ENCODE measurements around the gene ABCC2.
"Not testable (repeated sequence)": the region's sequence is repeated elsewhere in the genome, so short reads cannot be mapped to it uniquely, and the experiment has no call there.

ABCC2 gene

DNA sequence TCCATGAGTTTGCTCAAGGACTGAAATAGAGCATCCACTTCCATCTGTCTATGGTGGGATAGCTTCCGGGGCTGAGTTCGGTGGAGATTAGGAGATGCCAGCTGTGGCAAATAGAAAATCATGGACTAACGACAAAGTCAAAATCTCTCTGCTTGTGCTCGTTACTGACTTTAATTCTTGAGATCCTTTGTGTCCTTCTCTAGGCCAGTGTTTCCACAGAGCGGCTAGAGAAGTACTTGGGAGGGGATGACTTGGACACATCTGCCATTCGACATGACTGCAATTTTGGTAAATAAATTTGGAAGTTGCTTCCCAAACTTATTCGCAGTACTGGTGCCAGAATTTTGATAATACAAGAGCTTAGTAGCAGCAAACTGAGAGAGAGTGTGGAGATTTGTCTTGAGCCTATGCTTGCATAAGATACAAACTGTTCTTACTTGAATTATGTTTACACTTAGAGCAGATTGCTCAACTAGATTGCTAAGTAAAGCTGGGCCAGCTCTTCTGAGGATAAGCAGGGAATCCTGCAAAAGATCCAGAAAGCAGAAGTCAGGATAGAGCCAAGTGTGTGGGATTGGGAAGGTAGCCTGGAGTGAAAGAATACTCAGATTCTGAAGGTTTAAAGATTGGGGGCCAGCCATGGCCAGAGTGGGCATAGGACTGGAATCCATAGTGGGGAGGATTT, 27.6 kb downstream of the ABCC2 start:
- no peak for DNase-seq

DNA sequence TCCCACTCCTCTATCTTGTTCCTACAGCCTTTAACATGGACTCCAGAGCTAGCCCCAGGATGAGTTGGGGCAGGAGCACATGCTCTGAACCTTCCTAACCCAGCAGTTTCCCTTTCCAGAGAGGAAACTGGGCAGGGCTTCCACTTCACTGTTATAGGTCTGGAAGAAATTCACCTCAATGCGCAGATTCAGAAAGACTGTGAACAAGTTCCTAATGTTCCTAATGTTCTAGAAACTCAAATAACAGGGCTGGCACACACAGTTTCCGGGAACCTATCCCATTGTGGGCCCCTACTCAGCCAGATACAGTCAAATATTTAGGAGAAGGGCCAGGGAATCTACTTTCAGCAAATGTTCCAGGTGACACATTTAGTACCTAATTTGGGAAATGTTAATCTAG, 29.7 kb downstream of the ABCC2 start:
- no peak for DNase-seq

DNA sequence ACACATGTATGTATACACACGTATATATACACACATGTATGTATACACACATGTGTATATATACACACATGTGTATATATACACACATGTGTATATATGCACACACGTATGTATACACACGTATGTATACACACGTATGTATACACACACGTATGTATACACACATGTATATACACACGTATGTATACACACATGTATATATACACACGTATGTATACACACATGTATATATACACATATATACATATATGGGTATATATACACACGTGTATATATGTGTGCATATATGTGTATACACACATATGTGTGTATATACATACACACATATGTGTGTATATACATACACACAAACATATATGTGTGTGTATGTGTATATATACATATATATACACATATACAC, 31.7 kb downstream of the ABCC2 start:
- no peak for DNase-seq

DNA sequence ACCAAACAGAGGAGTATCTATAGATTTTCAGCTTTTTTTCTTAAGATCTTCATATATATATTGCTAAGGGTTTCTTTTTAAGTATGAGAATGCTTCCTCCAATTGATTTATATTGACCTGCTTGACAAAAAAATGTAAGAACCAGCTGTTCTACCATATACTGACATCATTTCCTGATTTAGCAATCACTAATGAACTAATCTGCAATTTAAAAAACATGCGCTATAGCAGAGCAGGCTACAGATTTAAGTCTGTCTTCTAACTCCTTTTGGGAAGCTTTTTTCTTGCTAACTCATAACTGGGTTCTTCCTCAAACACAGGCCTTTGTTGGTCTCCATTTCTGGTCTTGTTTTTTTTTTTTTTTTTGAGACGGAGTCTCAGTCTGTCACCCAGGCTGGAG, 33.2 kb downstream of the ABCC2 start:
- no peak for DNase-seq

DNA sequence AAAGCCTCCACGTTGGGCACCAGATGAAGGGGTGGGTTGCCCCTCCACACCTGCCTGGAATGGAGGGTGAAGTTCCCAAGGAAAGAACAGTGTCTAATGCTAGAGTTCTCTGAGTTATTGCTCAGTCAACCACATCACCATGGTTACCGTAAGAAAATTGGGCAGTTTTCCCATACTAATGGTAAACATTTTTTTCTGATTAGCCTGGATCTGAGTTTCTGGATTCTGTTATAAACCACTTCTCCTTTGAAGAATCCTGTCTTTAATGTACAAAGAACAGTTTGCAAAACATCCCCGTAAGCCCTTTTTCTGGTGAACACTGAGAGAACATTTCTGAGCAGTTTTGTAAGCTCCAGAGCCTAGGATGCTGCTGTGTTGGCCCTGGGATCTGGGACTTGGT, 45.5 kb downstream of the ABCC2 start:
- peak; percentile 49 for DNase-seq

DNA sequence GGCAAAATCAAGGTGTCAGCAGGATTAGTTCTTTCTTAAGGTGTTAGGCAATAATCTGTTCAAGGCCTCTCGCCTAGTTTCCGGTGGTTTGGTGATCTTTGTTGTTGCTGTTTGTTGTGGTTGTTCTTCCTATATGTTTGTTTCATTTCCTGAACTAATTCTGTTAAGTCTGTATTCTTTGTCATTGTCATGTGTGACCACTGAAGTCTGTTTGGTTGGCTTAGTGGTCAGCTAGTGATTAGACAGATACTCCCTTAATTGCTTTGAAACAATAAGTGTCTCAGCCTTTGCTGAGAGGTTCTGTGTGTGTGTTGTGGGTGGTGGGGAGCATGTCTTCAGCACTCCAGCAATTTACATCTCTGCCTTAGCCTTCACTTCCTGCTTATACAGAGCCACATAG, 46.0 kb downstream of the ABCC2 start:
- no peak for DNase-seq

DNA sequence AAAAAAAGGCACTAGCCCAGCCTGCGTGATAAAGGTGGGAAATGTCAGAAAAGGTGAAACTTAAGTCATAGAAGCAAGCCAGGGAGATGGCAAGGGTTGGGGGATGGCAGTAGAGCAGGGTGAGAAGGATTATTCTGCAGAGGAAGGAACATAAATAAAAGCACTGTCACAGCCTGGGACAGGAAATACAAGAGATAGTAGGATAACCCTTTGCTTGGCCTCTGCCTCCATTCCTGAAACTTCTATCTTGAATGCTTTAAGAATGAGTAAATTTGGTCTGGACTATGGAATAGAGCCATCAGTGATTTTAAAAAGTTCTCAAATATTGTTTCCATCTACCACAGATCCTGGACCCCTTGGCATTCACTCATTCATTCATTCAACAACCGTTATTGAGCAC, 50.0 kb downstream of the ABCC2 start:
- no peak for DNase-seq

DNA sequence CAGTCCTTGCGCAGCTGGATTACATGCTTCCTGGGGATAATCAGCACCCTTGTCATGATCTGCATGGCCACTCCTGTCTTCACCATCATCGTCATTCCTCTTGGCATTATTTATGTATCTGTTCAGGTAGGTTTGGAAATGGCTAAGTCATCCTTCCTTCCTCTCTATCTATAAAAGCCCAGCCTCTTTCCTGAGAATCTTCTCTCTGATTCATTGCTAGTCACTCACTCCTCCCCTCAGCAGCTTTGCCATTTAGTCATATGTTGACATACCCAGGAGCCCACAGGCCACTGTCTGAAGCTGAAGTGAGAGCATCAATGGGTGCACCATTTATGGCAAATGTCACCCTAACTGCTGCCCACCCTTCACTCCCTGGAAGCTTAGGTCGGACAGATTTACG, 52.0 kb downstream of the ABCC2 start:
- DNase-seq = peak; percentile 77

DNA sequence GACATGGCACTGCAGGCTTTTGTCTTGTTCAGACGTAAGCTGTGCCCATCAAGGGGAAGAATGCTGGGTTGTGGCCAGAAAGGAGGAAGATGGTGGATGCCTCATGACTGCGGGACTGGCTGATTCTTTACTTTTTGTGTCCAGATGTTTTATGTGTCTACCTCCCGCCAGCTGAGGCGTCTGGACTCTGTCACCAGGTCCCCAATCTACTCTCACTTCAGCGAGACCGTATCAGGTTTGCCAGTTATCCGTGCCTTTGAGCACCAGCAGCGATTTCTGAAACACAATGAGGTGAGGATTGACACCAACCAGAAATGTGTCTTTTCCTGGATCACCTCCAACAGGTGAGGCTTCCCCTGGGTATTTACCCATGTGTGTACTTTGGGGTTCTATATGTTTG, 53.5 kb downstream of the ABCC2 start:
- no peak for DNase-seq

DNA sequence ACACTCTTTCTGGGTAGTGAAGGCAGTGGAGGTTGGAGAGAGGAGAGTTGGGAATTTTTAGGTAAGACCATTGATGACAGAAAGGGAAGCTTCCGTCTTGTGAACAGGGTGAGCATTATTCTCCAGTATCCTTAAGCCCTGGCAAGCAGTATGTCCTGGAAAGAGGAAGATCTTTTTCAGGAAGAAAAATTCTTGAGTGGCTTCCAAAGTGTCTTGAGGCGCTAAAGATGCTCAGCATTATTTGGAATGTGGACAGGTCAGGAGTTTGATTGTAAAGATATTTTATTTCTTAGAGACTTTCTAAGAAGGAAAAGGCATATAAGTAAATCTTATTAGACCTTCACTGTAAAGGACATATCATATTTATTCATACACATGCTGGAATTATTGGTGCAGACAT, 54.3 kb downstream of the ABCC2 start:
- no peak for DNase-seq

DNA sequence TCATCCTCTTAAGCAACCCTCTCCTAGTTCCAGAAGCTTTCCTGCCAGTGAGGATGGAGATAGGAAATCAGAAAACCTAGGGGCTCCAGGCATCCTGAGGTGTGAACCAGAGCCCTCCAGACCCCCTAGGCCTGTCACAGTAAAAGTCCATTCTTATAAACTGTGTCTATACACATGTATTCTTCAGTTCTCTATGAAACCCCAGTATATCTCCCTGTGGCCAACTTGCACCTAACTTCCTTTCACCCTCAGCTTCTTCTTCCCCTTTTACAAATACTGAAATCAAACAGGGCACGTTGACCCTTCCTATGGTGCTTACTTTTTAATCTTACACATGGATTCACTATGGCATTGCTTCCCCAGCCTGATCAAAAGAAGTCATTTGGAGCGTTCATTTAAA, 58.4 kb downstream of the ABCC2 start:
- DNase-seq = not testable (repeated sequence)

DNA sequence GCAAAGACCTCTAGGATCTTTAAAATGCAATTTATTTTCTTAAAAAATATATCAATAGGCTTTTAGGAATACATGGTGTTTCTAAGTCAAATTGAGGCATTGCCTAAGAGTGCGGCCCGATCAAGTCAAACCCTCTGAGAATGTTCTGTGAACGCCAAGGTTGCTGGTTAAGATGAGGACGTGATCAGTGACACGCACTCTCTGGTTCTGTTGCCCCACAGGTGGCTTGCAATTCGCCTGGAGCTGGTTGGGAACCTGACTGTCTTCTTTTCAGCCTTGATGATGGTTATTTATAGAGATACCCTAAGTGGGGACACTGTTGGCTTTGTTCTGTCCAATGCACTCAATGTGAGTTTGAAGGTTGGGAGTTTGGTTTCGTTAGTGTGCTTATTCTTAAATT, 59.3 kb downstream of the ABCC2 start:
- no peak for DNase-seq

DNA sequence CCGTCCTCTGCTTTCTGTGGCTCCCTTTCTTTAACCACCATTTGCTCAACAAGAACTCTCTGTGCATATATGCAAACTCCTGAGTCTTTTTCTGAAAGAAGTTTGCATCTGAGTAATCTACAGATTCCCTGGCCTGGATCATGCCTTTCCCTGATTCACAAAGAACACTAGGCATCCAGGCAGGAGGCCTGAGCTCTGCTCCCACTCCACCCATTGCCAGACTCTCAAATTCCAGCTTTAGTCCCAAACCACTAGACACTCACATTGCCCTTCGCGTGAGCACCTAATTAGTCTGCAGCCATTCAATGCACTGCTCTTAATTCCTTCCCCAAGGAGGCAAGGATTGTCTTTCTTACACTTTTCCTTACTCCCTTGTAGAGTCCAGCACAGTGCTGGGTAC, 60.9 kb downstream of the ABCC2 start:
- DNase-seq = peak; percentile 31

DNA sequence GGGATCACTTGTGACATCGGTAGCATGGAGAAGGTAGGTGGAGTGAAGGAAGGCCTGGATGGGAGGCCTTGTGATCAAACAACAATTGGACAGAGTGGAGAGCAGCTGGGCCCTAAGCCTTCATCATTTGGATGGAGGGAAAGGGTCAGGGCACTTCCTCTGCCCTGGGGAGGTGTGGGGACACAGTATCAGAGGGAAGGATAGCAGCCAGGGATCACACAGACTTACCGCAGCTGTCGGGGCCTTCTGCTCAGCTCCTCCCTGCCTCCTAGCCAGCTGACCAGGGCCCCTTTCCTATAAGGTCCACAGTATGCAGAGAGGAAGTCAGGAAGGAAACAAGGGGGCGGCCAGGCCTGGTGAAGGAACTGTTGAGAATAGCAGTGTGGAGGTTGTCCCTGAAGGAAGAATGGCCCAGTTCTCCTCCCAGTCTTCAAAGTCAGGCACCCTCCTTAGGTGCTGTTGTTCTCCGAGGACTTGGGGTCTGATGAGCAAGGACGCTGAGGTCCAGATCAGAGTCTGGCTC, 62.1 kb downstream of the ABCC2 start:
- no peak for DNase-seq

DNA sequence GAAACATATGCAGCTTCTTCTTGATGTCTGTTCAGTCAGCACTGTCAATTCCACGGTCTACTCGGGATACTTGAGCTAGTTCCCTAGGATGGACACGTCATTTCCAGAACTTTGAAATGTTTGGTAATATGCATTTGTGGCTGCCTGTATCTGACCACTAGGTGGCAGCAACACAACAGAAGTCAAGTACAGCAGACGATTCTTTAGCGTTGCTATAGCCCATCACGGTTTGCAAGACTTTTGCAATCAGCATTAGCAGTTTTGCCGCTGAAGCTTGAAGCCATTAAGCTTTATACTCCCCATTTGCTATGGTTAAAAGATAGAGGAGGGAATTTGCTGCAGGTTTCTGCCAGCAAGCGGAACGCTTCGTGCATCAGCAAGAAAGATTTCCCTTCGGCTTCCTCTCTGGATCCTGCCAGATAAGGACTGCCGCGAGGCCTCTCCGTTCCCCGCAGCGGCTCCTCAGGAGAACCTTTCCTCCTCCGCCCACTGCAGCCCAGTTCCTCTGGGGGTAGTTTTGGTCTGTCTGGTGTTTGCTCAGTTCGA, 63.5 kb downstream of the ABCC2 start:
- peak; percentile 90 for DNase-seq

DNA sequence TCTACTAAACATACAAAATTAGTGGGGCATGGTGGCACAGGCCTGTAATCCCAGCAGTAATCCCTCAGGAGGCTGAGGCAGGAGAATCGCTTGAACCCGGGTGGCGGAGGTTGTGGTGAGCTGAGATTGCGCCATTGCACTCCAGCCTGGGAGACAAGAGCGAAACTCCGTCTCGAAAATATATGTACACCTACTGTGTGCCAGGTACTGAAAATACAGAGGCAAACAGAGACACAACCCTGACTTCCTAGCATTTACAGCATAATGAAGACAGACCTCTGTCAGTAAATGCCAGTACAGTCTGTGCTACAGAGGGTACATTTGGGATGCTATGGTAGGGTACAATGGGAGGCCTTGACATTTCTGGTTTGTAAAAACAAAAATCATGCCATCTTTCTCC, 66.6 kb downstream of the ABCC2 start:
- no peak for DNase-seq

DNA sequence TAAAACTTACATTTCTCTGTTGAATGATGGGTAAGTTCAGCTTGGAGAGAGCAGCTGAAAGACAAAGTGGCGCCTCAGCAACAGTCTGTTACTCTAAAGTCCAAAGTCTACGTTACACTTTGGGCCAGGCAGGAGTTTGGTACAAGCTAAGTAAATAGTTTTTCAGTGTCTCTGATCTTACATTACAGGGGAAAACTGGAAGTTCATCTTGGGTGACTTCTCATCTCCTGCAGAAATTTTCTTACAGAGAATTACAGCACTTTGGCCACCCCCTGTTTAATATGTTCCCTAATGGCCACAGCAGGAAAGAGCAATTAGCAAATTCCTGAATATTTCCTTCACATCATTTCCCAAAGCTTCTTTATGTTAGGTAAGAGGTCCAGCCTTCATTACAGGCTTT, 67.1 kb downstream of the ABCC2 start:
- DNase-seq = no peak

DNA sequence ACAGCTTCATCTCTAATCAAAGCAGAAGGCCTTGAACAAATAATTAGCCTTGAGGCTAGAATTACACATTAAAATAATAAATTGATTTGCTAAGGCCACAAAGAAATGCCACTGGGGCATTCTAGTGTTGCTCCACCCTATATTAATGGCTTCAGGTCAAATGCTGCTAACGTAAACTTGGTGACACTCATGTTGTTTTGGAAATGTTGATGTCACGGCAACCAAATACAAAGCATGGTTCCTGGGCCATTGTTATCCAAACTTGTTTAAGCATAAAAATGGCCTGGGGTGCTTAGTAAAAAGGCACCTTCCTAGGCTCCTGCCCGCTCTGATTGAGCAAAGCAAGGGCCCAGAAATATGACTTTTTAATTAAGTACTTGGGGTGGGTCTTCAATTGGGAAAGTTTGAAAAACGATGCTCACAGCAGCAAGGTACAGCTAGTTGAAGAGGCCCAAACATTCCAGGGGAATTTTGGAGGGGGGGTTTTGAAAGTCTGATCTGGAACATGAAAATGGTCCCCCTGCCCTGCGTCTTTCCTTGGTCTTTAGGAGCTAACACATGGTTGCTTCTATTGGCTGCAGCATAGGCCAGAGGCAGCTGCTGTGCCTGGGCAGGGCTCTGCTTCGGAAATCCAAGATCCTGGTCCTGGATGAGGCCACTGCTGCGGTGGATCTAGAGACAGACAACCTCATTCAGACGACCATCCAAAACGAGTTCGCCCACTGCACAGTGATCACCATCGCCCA, 67.8 kb downstream of the ABCC2 start:
- no peak for DNase-seq

DNA sequence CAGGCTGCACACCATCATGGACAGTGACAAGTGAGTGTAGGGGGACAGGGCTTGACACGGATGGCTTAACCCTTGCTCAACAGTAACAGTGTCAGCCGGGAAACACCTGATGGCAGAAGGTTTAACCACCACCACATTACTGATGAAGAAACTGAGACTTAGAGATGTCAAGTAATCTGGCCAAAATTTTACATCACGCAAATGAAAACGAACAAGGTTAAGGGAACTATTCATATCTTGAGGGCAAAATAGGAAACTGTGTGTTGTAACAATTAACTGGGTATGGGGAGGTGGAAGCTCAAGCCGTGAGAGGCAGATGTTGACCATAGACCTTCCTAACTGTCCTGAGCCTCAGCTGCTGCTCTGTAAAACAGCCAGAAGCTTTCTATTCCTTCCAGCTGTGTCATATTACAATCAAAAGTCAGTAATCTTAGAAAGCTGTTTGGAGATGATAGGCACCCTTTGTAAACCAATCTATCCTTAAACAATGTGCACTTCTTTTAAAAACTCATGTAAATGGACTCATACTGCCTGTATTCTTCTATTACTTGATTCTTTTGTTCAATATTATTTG, 68.4 kb downstream of the ABCC2 start:
- no peak for DNase-seq

DNA sequence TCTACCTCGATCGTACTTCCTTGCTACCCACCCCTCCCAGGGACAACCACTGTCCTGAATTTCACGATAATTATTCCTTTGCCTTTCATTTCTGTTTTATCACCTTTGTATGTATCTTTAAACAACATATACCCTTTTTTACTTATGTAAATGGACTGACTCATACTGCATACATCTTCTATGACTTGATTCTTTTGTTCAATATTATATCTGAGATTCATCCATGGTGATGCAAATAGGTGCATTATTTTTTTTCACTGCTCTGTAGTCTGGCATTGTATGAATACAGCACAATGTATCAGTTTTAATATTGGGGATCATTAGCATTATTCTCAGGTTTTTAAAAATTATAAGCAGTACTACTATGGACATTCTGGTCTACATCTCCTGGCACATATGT, 69.4 kb downstream of the ABCC2 start:
- no peak for DNase-seq

DNA sequence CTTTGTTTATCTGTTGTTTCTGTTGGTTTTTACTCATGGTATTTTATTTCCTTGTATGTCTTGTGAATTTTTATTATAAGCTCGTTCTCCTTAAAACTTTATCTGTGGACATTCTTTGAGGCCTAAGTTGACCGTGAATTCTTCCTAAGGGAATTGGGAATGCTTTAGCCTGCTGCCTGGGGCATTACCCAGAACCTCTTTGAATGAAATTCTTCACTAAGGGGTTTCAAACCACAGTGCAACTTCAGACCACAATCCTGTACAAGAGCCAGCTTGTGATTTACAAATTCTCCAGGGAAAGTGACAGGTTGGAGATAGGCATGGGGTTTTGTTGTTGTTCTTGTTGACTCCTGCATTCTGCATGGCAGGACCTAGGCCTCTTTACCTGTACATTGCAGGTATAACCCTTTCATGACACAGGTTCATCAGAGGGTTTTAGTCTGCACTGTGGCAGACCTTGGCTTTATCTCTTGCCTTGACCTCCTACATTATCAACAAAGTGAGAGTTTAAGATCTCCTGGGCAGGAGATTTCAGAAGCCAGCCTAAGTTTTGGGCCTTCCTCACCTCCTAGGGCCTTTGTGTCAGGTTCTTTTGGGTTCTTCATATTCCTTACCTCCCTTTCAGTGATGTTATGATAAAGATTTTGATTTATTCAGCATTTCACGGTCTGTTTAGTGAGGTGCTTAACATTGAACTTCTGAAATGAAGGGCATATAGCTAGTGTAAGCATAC, 70.2 kb downstream of the ABCC2 start:
- no peak for DNase-seq

DNA sequence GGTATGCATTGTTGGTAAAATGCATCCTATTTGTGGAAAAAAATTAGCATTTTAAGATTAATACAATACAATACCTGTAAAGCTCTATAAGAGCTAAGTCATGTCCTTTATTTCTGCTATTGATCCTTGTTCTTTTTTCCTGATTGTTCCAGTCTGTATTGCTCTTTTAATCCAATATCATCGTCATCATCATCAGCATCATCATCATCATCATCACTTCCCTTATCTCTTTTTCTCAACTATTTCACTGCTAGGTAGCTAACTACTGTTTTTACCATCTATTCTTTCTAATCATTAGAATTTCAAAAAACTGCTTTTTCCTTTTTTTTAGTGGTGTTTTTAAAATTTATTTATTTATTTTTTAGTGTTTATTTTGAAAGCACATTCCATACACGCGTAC, 71.2 kb downstream of the ABCC2 start:
- no peak for DNase-seq

DNA sequence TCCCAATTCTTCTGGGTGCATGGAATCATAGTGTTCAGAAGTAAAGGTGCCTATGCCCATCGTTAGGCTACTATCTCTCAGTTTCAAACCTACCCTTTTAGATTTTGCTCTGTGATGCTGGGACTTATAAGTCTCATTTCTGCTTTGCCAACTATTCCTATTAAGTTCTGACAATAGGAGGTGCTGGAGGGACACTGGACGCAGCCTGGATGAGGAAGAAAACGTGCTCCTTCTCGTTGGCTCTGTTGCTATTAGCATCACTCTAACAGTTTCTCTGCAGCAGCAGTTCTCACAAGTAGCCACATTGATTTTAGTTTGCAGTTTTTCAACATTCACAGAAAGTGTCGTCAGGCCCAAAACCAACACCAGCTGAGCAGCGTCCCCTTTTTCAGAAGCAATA, 72.4 kb downstream of the ABCC2 start:
- DNase-seq = peak; percentile 69

Data from fibroblast of skin of right quadriceps (primary cell).